GM18499 (cell line): ENCODE measurements around the gene EFCAB6.

Experiments used
- ATAC-seq: cut with Tn5 transposase; IDR thresholded peaks from one replicate; pipeline ENCODE4 v1.9.1; 2021; ENCODE audit warnings: moderate number of reproducible peaks; ENCODE audit not compliant: insufficient read depth, unreplicated experiment

The EFCAB6 gene

GRCh38 chr22:43516386-43516785 is 295.7 kb downstream of the EFCAB6 start:
- ATAC-seq = no peak

GRCh38 chr22:43515902-43516301 is 296.2 kb downstream of the EFCAB6 start:
- no peak for ATAC-seq

GRCh38 chr22:43515411-43515810 is 296.7 kb downstream of the EFCAB6 start:
- ATAC-seq = no peak

GRCh38 chr22:43514476-43515157 is 297.5 kb downstream of the EFCAB6 start:
- no peak for ATAC-seq

- no peak for ATAC-seq
These were observed 299.8 kb downstream of the EFCAB6 start for GRCh38 chr22:43512279-43512678.

GRCh38 chr22:43511276-43511910 is 300.7 kb downstream of the EFCAB6 start:
- no peak for ATAC-seq

GRCh38 chr22:43510281-43511070 is 301.6 kb downstream of the EFCAB6 start:
- no peak for ATAC-seq

- ATAC-seq = no peak
These were observed 302.8 kb downstream of the EFCAB6 start for GRCh38 chr22:43509337-43509736.

- ATAC-seq = no peak
These were observed 303.6 kb downstream of the EFCAB6 start for GRCh38 chr22:43508489-43508888.

- no peak for ATAC-seq
These were observed 304.9 kb downstream of the EFCAB6 start for GRCh38 chr22:43507235-43507634.

- no peak for ATAC-seq
These were observed 305.6 kb downstream of the EFCAB6 start for GRCh38 chr22:43506487-43506886.

- no peak for ATAC-seq
These were observed 306.2 kb downstream of the EFCAB6 start for GRCh38 chr22:43505896-43506295.

GRCh38 chr22:43505423-43505822 is 306.7 kb downstream of the EFCAB6 start:
- no peak for ATAC-seq

- no peak for ATAC-seq
These were observed 307.3 kb downstream of the EFCAB6 start for GRCh38 chr22:43504666-43505261.

- no peak for ATAC-seq
These were observed 308.0 kb downstream of the EFCAB6 start for GRCh38 chr22:43504068-43504467.

GRCh38 chr22:43502306-43502874 is 309.7 kb downstream of the EFCAB6 start:
- no peak for ATAC-seq

GRCh38 chr22:43501878-43502277 is 310.2 kb downstream of the EFCAB6 start:
- ATAC-seq = no peak

- ATAC-seq = no peak
These were observed 311.0 kb downstream of the EFCAB6 start for GRCh38 chr22:43500792-43501785.

GRCh38 chr22:43498856-43499253 is 313.2 kb downstream of the EFCAB6 start:
- ATAC-seq = no peak
